ENCODE results near the gene BAIAP2L1.
"Not testable (repeated sequence)": the region's sequence is repeated elsewhere in the genome, so short reads cannot be mapped to it uniquely, and the experiment has no call there.

BAIAP2L1 gene

GRCh38 chr7:98317366-98318040, 83.4 kb downstream of the BAIAP2L1 start:
- no peak for DNase-seq

- DNase-seq = not testable (repeated sequence)
These were observed 84.8 kb downstream of the BAIAP2L1 start for GRCh38 chr7:98315994-98316527.

GRCh38 chr7:98315318-98315993, 85.4 kb downstream of the BAIAP2L1 start:
- DNase-seq = no peak

- DNase-seq = no peak
These were observed 86.4 kb downstream of the BAIAP2L1 start for GRCh38 chr7:98314469-98314868.

DNA sequence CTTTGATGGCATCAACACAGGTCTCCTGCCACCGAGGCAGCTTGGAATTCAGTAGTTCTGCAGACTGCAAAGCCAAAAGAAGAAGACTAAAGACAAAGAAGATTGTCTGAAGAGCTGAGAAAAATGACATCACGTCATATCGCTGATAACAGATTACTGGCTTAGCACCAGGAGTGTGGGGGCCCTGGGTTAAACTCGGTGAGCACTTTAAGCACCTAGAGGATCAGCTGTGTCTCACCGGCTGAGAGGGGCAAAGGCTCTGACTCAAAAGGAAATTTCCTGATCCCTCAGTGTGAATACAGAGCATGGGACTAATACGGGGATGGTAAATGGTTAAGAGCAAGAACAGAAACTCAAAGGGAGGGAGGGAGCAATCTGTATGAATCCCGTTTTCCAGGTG, 88.7 kb downstream of the BAIAP2L1 start:
- no peak for DNase-seq

DNA sequence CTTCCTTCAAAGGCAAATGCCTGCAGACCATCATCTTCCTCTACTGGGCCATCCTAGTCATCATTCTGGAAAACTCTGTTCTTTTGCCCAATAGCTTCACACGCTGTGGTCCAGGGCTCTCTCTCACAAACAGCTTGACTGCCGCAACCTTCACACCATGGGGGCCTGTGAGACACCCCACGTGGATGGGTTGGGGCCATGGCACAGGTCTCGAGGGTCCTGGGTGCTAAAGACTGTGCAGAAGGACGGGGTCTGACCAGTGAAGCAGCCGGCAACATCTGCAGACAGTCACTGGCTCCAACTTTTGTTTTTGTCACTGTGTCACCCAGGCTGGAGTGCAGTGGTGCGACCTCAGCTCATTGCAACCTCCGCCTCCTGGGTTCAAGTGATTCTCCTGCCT, 91.3 kb downstream of the BAIAP2L1 start:
- DNase-seq = no peak

- DNase-seq = no peak
These were observed 92.9 kb downstream of the BAIAP2L1 start for GRCh38 chr7:98307971-98308466.

GRCh38 chr7:98305951-98306535, 94.8 kb downstream of the BAIAP2L1 start:
- no peak for DNase-seq

GRCh38 chr7:98303906-98304305, 97.0 kb downstream of the BAIAP2L1 start:
- DNase-seq = no peak

DNA sequence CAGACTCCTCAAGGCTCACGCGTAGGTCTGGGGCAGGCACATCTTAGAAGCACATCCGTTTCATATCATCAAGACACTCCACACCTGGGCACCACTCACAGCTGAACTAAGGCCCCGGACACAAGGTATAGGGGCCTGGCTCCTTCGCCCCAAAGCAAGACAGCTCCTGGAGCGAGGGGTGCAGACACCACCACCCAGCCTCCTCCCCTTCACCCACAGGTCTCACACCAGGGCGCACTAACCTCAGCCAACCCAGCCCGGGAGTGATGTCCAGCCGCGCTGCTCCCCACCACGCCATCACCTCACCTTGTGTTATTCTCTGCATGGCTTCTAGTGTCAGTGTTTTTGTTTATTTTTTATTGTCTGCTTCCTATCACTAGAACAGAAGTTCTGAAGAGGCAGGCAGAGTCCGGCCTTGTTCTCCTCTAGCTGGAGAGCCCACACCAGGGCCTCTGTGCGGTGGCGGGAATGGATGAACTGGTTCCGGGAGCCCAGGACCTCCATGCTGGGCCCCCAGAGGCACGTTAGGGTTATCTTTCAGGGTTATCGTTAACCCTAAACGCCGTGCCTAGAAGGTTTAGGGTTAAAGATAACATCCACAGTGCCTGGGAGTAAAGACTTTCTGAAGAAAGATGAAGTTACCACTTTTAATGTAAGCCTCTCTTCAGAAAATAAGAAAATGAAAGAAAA, 97.6 kb downstream of the BAIAP2L1 start:
- DNase-seq = no peak

DNA sequence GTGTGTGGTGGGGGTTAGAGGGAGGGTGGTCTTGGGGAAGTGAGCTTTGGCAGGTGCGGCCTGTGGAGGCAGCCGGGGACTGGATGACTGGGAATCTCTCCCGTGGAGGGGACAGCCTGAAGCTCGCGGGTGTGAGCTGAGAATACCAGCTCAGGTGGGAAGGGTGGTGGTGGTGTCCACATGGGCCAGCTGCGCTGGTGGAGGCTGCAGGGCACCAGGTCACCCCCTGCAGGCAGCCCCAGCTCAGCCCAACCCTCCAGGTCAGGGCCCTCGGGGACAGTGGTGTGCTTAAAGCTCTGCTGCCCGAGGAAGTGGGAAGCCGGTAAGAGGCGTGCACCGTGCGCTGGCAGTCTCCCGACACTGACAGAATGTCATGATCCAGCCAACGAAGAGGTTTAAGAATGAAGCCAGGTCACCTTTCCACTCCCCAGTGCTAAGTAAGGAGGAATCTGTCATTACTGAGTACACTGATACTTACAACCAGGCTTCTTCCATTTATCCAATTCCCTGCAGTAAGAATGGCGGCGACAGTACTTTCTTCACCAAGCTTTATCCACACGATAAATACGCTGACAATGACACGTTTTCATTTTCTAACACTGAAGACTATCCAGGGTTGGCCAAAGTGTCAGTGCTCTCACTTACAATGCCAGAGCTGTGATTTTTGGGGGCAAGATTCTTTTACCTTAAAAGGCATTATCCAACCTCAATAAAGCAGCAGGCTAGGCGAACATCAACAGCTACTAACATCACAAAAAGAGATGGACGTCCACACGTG, 99.0 kb downstream of the BAIAP2L1 start:
- DNase-seq = no peak

DNA sequence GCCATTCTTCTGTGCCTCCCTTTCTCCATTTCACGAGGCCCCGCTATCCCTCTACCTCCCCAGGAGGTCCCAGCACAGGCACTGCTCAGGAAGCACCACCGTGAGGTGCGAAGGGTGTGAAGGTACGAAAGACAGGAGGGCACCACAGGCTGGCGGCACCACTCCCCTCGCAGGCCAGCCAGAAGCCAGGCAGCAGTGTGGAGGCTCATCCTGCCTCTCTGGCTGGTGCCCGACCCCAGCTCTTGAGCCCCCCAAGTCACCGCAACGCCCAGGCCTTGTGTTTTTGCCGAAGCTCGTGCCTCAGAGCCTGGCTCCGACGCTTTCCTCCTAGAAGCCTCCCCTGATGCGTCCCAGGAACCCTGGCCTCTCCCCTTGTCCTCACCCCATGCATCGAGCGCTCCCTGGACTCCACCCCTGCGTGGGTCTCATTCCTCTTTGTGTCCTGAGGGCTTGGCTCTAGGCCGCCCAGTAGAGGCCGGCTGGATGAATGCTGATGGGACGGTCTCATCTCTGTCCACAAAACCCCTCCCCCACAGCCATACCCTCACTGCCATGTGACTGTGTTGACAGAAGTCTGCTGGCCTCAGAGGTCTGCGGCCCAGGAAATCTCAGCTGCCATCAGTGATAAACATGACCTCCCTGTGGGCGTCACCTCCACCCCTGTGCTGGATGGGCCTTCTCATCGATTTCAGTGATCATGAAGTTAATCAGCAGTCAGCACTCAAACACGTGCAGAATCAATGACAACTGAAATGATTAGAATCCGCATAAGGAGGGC, 100.1 kb downstream of the BAIAP2L1 start:
- DNase-seq = no peak

DNA sequence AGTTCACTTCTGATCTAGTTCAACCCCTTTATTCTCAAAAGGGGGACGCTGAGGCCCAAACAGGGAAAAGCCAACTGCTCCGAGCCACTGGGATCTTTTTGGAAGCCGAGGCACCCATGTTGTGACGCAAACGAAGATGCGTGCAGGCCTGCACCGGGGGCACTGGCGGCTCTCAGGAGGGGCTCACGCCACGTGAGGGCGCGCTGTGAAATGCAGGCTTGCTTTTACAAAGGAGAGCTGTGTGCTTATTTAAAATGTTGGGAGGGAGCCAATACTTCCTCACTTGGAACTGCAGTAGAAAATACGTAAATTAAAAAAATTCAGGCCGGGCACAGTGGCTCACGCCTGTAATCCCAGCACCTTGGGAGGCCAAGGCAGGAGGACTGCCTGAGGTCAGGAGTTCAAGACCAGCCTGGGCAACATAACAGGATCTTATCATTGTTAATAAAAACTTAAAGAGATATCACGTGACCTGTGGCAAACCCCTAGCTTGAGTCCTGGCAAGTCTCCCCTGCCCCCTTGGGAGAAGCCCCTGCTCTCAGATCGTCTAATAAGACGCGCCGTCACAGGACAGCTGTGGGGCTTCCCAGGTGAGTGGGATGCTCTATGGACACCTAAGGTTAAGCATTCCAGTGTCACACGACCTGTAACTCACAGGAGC, 103.1 kb downstream of the BAIAP2L1 start:
- DNase-seq = no peak

DNA sequence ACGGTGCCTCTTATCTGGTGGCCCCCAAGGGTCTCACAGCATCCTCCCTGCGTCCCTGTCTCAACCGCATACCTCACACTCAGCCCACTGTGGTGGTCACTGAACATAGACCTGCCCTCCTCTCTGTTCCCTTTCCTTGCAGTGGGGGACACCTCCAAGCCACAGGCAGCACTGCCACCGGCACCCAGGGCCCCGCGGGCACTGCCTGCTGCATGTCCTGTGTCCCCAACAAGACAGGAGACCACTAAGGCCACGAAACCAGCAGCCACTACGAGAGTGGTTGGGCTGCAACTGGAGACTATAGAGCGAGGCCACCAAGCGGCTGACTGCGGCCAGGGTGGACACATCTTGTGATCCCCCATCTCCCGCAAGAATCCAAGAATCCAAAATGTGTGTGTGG, 104.1 kb downstream of the BAIAP2L1 start:
- no peak for DNase-seq

- no peak for DNase-seq
These were observed 105.3 kb downstream of the BAIAP2L1 start for GRCh38 chr7:98295467-98296192.

DNA sequence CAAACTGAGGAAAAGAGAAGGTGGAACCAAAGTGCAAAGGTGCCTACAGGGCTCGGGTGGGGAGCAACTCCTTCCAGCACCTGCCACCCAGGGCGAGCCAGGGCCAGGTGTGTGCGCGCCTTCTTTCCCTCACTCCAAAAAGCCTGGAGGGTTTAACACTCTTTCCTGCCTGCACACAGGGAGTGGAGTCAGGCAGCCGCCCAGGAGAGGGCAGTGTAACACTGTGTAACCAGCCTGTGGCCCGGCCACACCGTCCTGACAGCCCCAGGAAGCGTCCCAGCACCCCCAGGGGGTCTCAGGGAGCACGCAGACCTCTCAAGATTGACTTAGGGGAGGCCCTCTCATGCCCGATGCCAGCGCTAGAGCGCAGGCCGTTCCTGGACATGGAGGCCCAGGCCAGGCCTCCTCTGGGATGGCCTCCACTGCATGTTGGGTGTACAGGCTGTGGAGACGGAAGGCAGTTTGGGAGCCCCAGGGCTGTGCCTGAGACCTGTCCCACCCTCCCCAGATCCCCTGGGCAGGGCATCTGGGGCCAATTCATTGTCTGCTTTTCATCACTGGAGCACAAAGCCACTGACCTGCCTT, 106.0 kb downstream of the BAIAP2L1 start:
- no peak for DNase-seq

DNA sequence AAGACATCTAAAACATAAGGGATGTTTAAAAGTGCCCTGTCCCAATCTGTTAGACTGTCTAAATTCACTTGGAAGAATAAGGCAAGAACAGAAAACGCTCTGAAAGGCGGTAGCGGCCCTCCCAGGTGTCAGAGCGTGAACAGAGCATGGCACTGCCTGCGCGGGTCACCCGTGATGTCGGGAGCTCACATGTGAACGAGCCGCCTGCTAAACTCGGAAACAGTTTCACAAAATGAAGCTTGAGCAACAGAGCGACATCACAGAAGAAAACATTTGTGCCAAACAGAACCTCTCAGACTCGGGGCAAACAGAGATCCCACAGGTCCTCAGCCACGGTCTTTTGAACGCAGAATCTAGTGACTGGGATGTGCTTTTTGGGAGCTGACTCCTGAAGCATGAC, 106.6 kb downstream of the BAIAP2L1 start:
- no peak for DNase-seq

- no peak for DNase-seq
These were observed 107.1 kb downstream of the BAIAP2L1 start for GRCh38 chr7:98293746-98294145.

DNA sequence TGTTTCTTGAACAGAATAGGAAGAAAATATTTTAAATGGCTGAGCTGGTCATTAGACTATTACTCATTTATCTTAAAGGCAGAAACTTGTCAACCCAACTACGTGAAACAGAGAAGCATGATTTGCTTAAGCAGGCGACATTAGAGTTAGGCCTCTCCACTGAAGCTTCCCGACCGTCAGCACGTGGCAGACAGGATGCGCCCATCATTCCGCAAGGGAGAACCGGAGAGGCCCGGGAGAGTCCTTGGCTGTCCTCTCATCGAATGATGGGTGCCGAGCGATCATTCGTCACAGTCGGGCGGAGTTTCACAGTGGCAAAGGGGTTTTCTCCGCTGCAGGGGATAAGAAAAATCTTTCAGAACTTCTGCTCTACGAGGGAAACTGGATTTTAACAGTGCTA, 107.6 kb downstream of the BAIAP2L1 start:
- DNase-seq = no peak

DNA sequence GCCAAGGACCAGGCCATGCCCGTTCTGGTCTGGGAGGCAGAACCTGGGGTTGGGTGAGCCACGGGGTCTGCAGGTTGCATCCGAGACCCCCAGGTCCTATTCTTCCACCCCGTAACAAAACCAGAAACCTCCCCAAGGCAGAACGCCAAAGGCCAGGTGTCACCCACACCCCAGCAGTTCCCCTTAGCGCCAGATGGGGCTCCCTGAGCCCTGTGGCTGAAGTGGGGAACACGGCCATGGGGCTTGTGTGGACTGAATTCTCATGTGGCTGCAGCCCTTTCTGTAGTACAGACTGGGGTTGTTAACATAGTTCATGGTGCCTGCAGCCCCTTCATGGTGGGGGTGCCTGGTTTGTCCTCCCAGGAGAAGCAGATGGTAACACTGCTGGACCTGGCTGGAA, 109.2 kb downstream of the BAIAP2L1 start:
- DNase-seq = no peak
